H1 (cell line): ENCODE results near the gene PRKCH. TPM values are rescaled to one million over a fixed set of nuclear protein-coding genes. Genes with fewer than 3 reads are reported as not detected.

Experiments used
- CTCF ChIA-PET: fragments of 300-600 bp; sonication (Branson Sonifier 250); formaldehyde crosslinking; loops from one replicate; lab custom pipeline; 2021; ENCODE audit not compliant: partially characterized antibody; lab: Charles Lee
- POLR2A ChIA-PET: fragments of 300-600 bp; sonication (Branson Sonifier 250); formaldehyde crosslinking; loops from one replicate; lab custom pipeline; 2021; ENCODE audit warnings: inconsistent platforms; ENCODE audit not compliant: partially characterized antibody; lab: Charles Lee
- DNase-seq, 2 experiments: peaks; one replicate each; pipeline versions ENCODE4 v3.0.0 to v3.0.0-alpha.2; 2010 to 2022; ENCODE audit warnings: low spot score in 2 of 2, low read depth in 1 of 2, mixed read lengths in 1 of 2
- FAIRE-seq: peaks from 2 replicates; lab custom pipeline; 2011; peaks lifted over from hg19 to GRCh38; lab: Jason Lieb, UNC
- H2AFZ ChIP-seq: 2 replicates; pipeline ENCODE4 v1.8.1; 2012; ENCODE audit warnings: low read length, inconsistent platforms
- H2AK5ac ChIP-seq: 2 replicates; pipeline ENCODE4 v1.6.1; 2013; ENCODE audit warnings: low read depth, low read length
- H2BK120ac ChIP-seq: replicated peaks from 2 replicates; pipeline ENCODE3; 2013; ENCODE audit warnings: low read depth, low read length, inconsistent platforms
- H2BK12ac ChIP-seq: 2 replicates; pipeline ENCODE4 v1.6.1; 2013; ENCODE audit warnings: low read depth, low read length
- H2BK15ac ChIP-seq: 2 replicates; pipeline ENCODE4 v1.6.1; 2013; ENCODE audit warnings: low read length
- H2BK20ac ChIP-seq: 2 replicates; pipeline ENCODE4 v1.6.1; 2013; ENCODE audit warnings: low read length
- H2BK5ac ChIP-seq: 2 replicates; pipeline ENCODE4 v1.6.1; 2013; ENCODE audit warnings: low read depth, low read length
- H3K14ac ChIP-seq: 2 replicates; pipeline ENCODE4 v1.6.1; 2013; ENCODE audit warnings: inconsistent platforms; ENCODE audit not compliant: insufficient read length
- H3K18ac ChIP-seq: 2 replicates; pipeline ENCODE4 v1.6.1; 2013; ENCODE audit warnings: low read length; ENCODE audit errors: extremely low read depth
- H3K23ac ChIP-seq: 2 replicates; pipeline ENCODE4 v1.6.1; 2013; ENCODE audit warnings: inconsistent platforms; ENCODE audit not compliant: insufficient read length
- H3K23me2 ChIP-seq: 2 replicates; pipeline ENCODE4 v1.6.1; 2013; ENCODE audit warnings: low read depth, low read length
- H3K27ac ChIP-seq: 2 replicates; pipeline ENCODE4 v1.6.1; 2011; ENCODE audit warnings: low read depth, low read length, inconsistent platforms
- H3K27me3 ChIP-seq, 4 experiments: replicated peaks in 1 of 4; 1 replicate in 1 of 4; 2 replicates in 3 of 4; pipeline versions ENCODE4 v1.6.1 to v1.8.1; 2011 to 2013; ENCODE audit warnings: low read length in 3 of 4, mild to moderate bottlenecking in 3 of 4, inconsistent platforms in 2 of 4, mixed read lengths in 2 of 4, moderate library complexity in 1 of 4; ENCODE audit not compliant: control insufficient read depth in 3 of 4, insufficient read depth in 3 of 4; ENCODE audit errors: extremely low read depth in 1 of 4
- H3K36me3 ChIP-seq, 4 experiments: 2 replicates each; pipeline versions ENCODE4 v1.6.1 to v1.8.1; 2011 to 2013; ENCODE audit warnings: mild to moderate bottlenecking in 4 of 4, low read length in 3 of 4, moderate library complexity in 2 of 4, control low read depth in 1 of 4, inconsistent platforms in 1 of 4; ENCODE audit not compliant: insufficient read depth in 4 of 4, control insufficient read depth in 2 of 4
- H3K4ac ChIP-seq: replicated peaks from 2 replicates; pipeline ENCODE3; 2013; ENCODE audit warnings: low read length, low read depth, mixed read lengths, inconsistent platforms; ENCODE audit not compliant: insufficient read length
- H3K4me1 ChIP-seq, 4 experiments: replicated peaks in 1 of 4; 1 replicate in 1 of 4; 2 replicates in 3 of 4; pipeline versions ENCODE4 v1.6.1 to v1.8.1; 2011 to 2013; ENCODE audit warnings: low read length in 3 of 4, inconsistent platforms in 2 of 4, mixed read lengths in 1 of 4; ENCODE audit not compliant: insufficient read depth in 4 of 4, control insufficient read depth in 3 of 4
- H3K4me2 ChIP-seq, 2 experiments: 2 replicates each; pipeline versions ENCODE4 v1.6.1 to v1.8.1; 2011 to 2013; ENCODE audit warnings: low read depth in 2 of 2, low read length in 2 of 2, control low read depth in 1 of 2, inconsistent platforms in 1 of 2, mild to moderate bottlenecking in 1 of 2; ENCODE audit not compliant: insufficient read depth in 1 of 2
- H3K4me3 ChIP-seq, 4 experiments: fragments of 200-600, 300-600 bp in 1 of 4; sonication (generic), shearing (Covaris generic), sonication (Bioruptor Twin) in 1 of 4; 2 replicates each; pipeline versions ENCODE4 v1.5.1 to v1.8.1; 2011 to 2016; ENCODE audit warnings: low read length in 4 of 4, low read depth in 3 of 4, control low read depth in 2 of 4, inconsistent platforms in 2 of 4, mild to moderate bottlenecking in 2 of 4, mixed read lengths in 1 of 4, moderate library complexity in 1 of 4; ENCODE audit not compliant: insufficient read depth in 2 of 4; ENCODE audit errors: extremely low read depth in 1 of 4
- H3K56ac ChIP-seq: replicated peaks from 2 replicates; pipeline ENCODE3; 2013; ENCODE audit warnings: low read depth, mild to moderate bottlenecking, mixed read lengths, low read length, inconsistent platforms; ENCODE audit not compliant: insufficient read length
- H3K79me1 ChIP-seq: 2 replicates; pipeline ENCODE4 v1.6.1; 2013; ENCODE audit warnings: low read depth, low read length, control low read depth
- H3K79me2 ChIP-seq, 2 experiments: 2 replicates each; pipeline versions ENCODE4 v1.6.1 to v1.8.1; 2012 to 2013; ENCODE audit warnings: low read length in 2 of 2, mild to moderate bottlenecking in 2 of 2, inconsistent platforms in 1 of 2; ENCODE audit not compliant: insufficient read depth in 2 of 2, control insufficient read depth in 1 of 2
- H3K9ac ChIP-seq, 4 experiments: replicated peaks in 1 of 4; 1 replicate in 1 of 4; 2 replicates in 3 of 4; pipeline versions ENCODE4 v1.6.1 to v1.8.1; 2011 to 2013; ENCODE audit warnings: low read depth in 3 of 4, low read length in 3 of 4, control low read depth in 2 of 4, mild to moderate bottlenecking in 2 of 4, moderate library complexity in 2 of 4, inconsistent platforms in 1 of 4; ENCODE audit errors: extremely low read depth in 1 of 4
- H3K9me3 ChIP-seq, 2 experiments: 2 replicates each; pipeline versions ENCODE4 v1.6.1 to v1.8.1; 2012 to 2013; ENCODE audit warnings: mild to moderate bottlenecking in 2 of 2, moderate library complexity in 2 of 2, control low read depth in 1 of 2, inconsistent platforms in 1 of 2, low read depth in 1 of 2, low read length in 1 of 2, mixed read lengths in 1 of 2; ENCODE audit not compliant: insufficient read depth in 2 of 2
- H4K20me1 ChIP-seq, 2 experiments: replicated peaks in 1 of 2; 2 replicates each; pipeline versions ENCODE3 to v1.8.1; 2011 to 2013; ENCODE audit warnings: inconsistent platforms in 2 of 2, low read length in 2 of 2, mild to moderate bottlenecking in 1 of 2; ENCODE audit not compliant: insufficient read depth in 2 of 2, control insufficient read depth in 1 of 2
- H4K5ac ChIP-seq: 2 replicates; pipeline ENCODE4 v1.6.1; 2013; ENCODE audit warnings: low read length, low read depth, mixed read lengths, inconsistent platforms; ENCODE audit not compliant: insufficient read length
- H4K8ac ChIP-seq: 2 replicates; pipeline ENCODE4 v1.8.0; 2013; ENCODE audit warnings: mild to moderate bottlenecking, moderate library complexity, low read length, inconsistent platforms; ENCODE audit not compliant: insufficient read depth; ENCODE audit errors: extremely low read depth
- H4K91ac ChIP-seq: replicated peaks from 2 replicates; pipeline ENCODE3; 2013; ENCODE audit warnings: low read length, mixed read lengths, inconsistent platforms; ENCODE audit not compliant: insufficient read length
- BCL11A ChIP-seq, 2 experiments: IDR thresholded peaks; one replicate each; pipeline ENCODE4 v1.6.1; 2011; ENCODE audit warnings: low read depth in 2 of 2, low read length in 2 of 2, mild to moderate bottlenecking in 2 of 2
- CHD2 ChIP-seq: IDR thresholded peaks from 2 replicates; pipeline ENCODE4 v1.6.1; 2012; ENCODE audit warnings: low read length, improper control_type of control experiment
- CTBP2 ChIP-seq: IDR thresholded peaks from 2 replicates; pipeline ENCODE4 v1.7.0; 2011; ENCODE audit warnings: borderline replicate concordance, mild to moderate bottlenecking, moderate library complexity, mixed read lengths, low read length; ENCODE audit not compliant: insufficient read depth, insufficient read length
- FOSL1 ChIP-seq: IDR thresholded peaks from 2 replicates; pipeline ENCODE4 v1.6.1; 2011; ENCODE audit warnings: mild to moderate bottlenecking, low read depth, low read length, moderate library complexity; ENCODE audit not compliant: insufficient read depth
- HDAC6 ChIP-seq: IDR thresholded peaks from one replicate; pipeline ENCODE4 v1.7.1; 2012; ENCODE audit warnings: low read depth, mild to moderate bottlenecking, inconsistent platforms, low read length, moderate library complexity
- JUN ChIP-seq: IDR thresholded peaks from 2 replicates; pipeline ENCODE4 v1.6.1; 2011; ENCODE audit warnings: low read depth, mild to moderate bottlenecking, improper control_type of control experiment, low read length
- KDM1A ChIP-seq: fragments of 200-600, 300-600 bp; sonication (generic); IDR thresholded peaks from 2 replicates; pipeline ENCODE4 v1.7.1; 2016; ENCODE audit warnings: mild to moderate bottlenecking, low read length, borderline replicate concordance
- KDM5A ChIP-seq: fragments of 200-600 bp; IDR thresholded peaks from 2 replicates; pipeline ENCODE4 v1.7.1; 2012; ENCODE audit warnings: mild to moderate bottlenecking, low read length, inconsistent platforms, mixed read lengths
- PHF8 ChIP-seq: fragments of 200-600 bp; sonication (generic); conservative IDR thresholded peaks from 2 replicates; pipeline ENCODE4 v1.7.1; 2012; ENCODE audit warnings: low read depth, mild to moderate bottlenecking, inconsistent platforms, low read length, moderate library complexity
- POLR2AphosphoS5 ChIP-seq: IDR thresholded peaks from 2 replicates; pipeline ENCODE4 v1.6.1; 2011; ENCODE audit warnings: low read depth, low read length
- SP1 ChIP-seq: IDR thresholded peaks from 2 replicates; pipeline ENCODE4 v1.6.1; 2011; ENCODE audit warnings: low read depth, low read length
- SP2 ChIP-seq: IDR thresholded peaks from 2 replicates; pipeline ENCODE4 v1.6.1; 2012; ENCODE audit warnings: mild to moderate bottlenecking, low read length, inconsistent platforms
- SP4 ChIP-seq: IDR thresholded peaks from 2 replicates; pipeline ENCODE4 v1.6.1; 2012; ENCODE audit warnings: low read length, inconsistent platforms
- WGBS, 2 experiments: shearing (Covaris generic) in 1 of 2; methylation state at CpG; one replicate each; pipeline versions ENCODE4 v1.1.6 to v1.1.7; 2013 to 2015; ENCODE audit warnings: low lambda C conversion rate in 2 of 2, mixed read lengths in 2 of 2, inconsistent platforms in 1 of 2, low coverage in 1 of 2, missing lambda C conversion rate in 1 of 2; ENCODE audit not compliant: insufficient replicate concordance in 2 of 2, insufficient coverage in 1 of 2, insufficient read length in 1 of 2; ENCODE audit errors: extremely low coverage in 1 of 2, missing lambda C conversion rate in 1 of 2; 5-methylcytosine and 5-hydroxymethylcytosine counted together
- polyA plus RNA-seq, 7 experiments: library from polyadenylated mRNA; depleted of rRNA in 3 of 7; stranded (reverse) in 5 of 7; unstranded in 2 of 7; fragments of >200 nt in 5 of 7; fragments of 200-250 nt in 2 of 7; gene quantifications; 1 replicate in 5 of 7; 2 replicates in 1 of 7; 4 replicates in 1 of 7; pipeline versions ENCODE4 v1.2.1 to v1.2.3, GENCODE V29; 2011 to 2013; ENCODE audit warnings: missing spikeins in 2 of 7, mixed read lengths in 2 of 7
- total RNA-seq: library from RNA; stranded (reverse); fragmentation: NEBNext Ultra II Directional; extraction: Animal tissue kit (Norgen Biotek cat#: 25700); gene quantifications from 2 replicates; pipeline ENCODE4 v1.2.1, GENCODE V29; 2021

The PRKCH gene
- total and polyA plus RNA-seq, 2 of the 8 experiments (the other 6 are each of a cell fraction or from before 2014, with no cell fraction given), result 6.4 to 7.0 TPM

DNA sequence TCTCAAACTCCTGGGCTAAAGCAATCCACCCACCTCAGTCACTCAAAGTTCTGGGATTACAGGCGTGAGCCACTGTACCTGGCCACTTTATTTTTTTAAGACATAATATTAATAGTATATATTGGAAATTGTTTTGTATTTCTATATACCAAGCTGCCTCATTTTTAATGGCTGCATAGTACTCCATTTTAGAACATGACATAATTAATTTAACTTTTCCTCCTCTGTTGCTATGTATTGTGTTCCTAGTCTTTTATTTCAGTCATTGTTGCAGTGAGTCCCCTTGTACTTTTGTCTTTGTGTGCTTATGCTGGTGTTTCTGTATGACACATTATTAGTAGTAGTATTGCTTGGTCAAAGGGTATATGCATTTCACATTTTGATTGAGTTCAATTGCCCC lies 138.7 kb downstream of the PRKCH start:
- no peak for FAIRE-seq
- H3K4me3 ChIP-seq, result no peak overlapping the region
- no peak overlapping the region for H4K91ac ChIP-seq
- no peak overlapping the region for H2BK120ac ChIP-seq
- no peaks in the 10 kb centered on the region for H3K36me3 ChIP-seq
- WGBS, 2 experiments, result 95% methylated on average over 1 of the region's 1 CpG; no CpG with 5 or more reads in 1 of the 2 experiments
- no peaks in the 10 kb centered on the region for H4K20me1 ChIP-seq
- no peak overlapping the region for H4K5ac ChIP-seq
- CTCF ChIA-PET, result interaction anchor here (1.0 to 3.5 kb wide), 12 partner anchors 10 to 378 kb away, joined by 3 to 40 read pairs (median 6); no protein-coding TSS in a partner anchor
- H3K14ac ChIP-seq, result no peak overlapping the region
- no peaks in the 10 kb centered on the region for H3K79me2 ChIP-seq
- no peak overlapping the region for H3K18ac ChIP-seq
- no peak overlapping the region for H3K27ac ChIP-seq
- H3K4me1 ChIP-seq, result peaks cover 0 to 9% (median 3%) of the 10 kb centered on the region in 4 experiments; a peak in 4 of 7 replicates
- H3K79me1 ChIP-seq, result 0 out of 2 replicates have a peak, but pooled peaks cover 2% of the 10 kb centered on the region
- no peak overlapping the region for H2BK20ac ChIP-seq
- no peak overlapping the region for H3K4ac ChIP-seq
- no peak overlapping the region for H2BK12ac ChIP-seq
- H3K9ac ChIP-seq, result no peak overlapping the region
- no peak overlapping the region for H2AFZ ChIP-seq
- no peak overlapping the region for H3K23ac ChIP-seq
- TF ChIP-seq POLR2AphosphoS5, result no peak
- TF ChIP-seq JUN, result no peak
- no peak for TF ChIP-seq SP1
- TF ChIP-seq KDM5A, result no peak
- TF ChIP-seq CTBP2, result no peak
- TF ChIP-seq CHD2, result no peak
- no peak for TF ChIP-seq SP2
- no peak for TF ChIP-seq FOSL1
- no peak for TF ChIP-seq BCL11A (IDR thresholded peaks at IDR 0.05; ENCODE audit: low read depth in 2 of 2, low read length in 2 of 2)
- no peak for TF ChIP-seq HDAC6
- TF ChIP-seq KDM1A, result no peak
- no peak for TF ChIP-seq SP4
- TF ChIP-seq PHF8, result no peak
- TF ChIP-seq, all 59 proteins: peak for 0
- Histone ChIP-seq H4K8ac (no peak overlapping the region), H3K9me3 (no peaks in the 10 kb centered on the region), H2BK5ac (no peak overlapping the region), H3K4me2 (no peak overlapping the region), H3K56ac (no peak overlapping the region), H3K23me2 (no peaks in the 10 kb centered on the region), H2BK15ac (no peak overlapping the region), H2AK5ac (no peak overlapping the region), H3K27me3 (no peaks in the 10 kb centered on the region)
- no peak for DNase-seq
- POLR2A ChIA-PET, result no interaction called here
